ENCODE data around the gene ABLIM1. TPM values are rescaled to one million over a fixed set of nuclear protein-coding genes. Genes with fewer than 3 reads are reported as not detected.

The ABLIM1 gene
- polyA plus RNA-seq, 3 donors = 0.33 to 0.91 (median 0.57) TPM

- Histone ChIP-seq H3K36me3 (replicated peaks in 1 of 2; ENCODE audit: control insufficient read depth in 1 of 2, insufficient read depth in 2 of 2, low read length in 2 of 2) (no peaks in the 10 kb centered on the region), H4K20me1 (ENCODE audit: insufficient read depth, low read length) (no peaks in the 10 kb centered on the region), H3K4me3 (replicated peaks in 1 of 3; ENCODE audit: low read depth in 2 of 3, low read length in 3 of 3) (no peak overlapping the region), H3K4me2 (replicated peaks; ENCODE audit: extremely low read depth, low read length, poor library complexity, severe bottlenecking) (no peak overlapping the region), H3K79me2 (ENCODE audit: insufficient read depth, low read length) (no peaks in the 10 kb centered on the region), H3K9ac (ENCODE audit: insufficient read depth, low read length, poor library complexity, severe bottlenecking) (no peak overlapping the region), H3K4me1 (ENCODE audit: control insufficient read depth in 1 of 2, insufficient read depth in 2 of 2, low read length in 2 of 2) (no peaks in the 10 kb centered on the region), H3K9me3 (replicated peaks in 1 of 2; ENCODE audit: control insufficient read depth in 1 of 2, insufficient read depth in 1 of 2, low read length in 2 of 2) (no peaks in the 10 kb centered on the region), H2AFZ (ENCODE audit: insufficient read depth, low read depth, low read length, poor library complexity, severe bottlenecking) (no peak overlapping the region), H3K27ac (ENCODE audit: low read depth in 1 of 2, low read length in 2 of 2) (no peak overlapping the region), H3K27me3 (ENCODE audit: control insufficient read depth in 2 of 2, insufficient read depth in 2 of 2, low read length in 2 of 2) (no peaks in the 10 kb centered on the region)
- H3K36me3 Mint-ChIP-seq = no peaks in the 10 kb centered on the region
- no peak for DNase-seq
- no peaks in the 10 kb centered on the region for H3K4me1 Mint-ChIP-seq
- no peak overlapping the region for H3K27ac Mint-ChIP-seq
- H3K9me3 Mint-ChIP-seq = peaks cover 0 to 11% (median 1%) of the 10 kb centered on the region in 7 donors
- H3K27me3 Mint-ChIP-seq (ENCODE audit: low read depth in 3 of 3) = no peaks in the 10 kb centered on the region
- H3K4me3 Mint-ChIP-seq = no peak overlapping the region
- intact Hi-C loops (cut with micrococcal nuclease) = no loop called here
- TF ChIP-seq, protein P1, sequence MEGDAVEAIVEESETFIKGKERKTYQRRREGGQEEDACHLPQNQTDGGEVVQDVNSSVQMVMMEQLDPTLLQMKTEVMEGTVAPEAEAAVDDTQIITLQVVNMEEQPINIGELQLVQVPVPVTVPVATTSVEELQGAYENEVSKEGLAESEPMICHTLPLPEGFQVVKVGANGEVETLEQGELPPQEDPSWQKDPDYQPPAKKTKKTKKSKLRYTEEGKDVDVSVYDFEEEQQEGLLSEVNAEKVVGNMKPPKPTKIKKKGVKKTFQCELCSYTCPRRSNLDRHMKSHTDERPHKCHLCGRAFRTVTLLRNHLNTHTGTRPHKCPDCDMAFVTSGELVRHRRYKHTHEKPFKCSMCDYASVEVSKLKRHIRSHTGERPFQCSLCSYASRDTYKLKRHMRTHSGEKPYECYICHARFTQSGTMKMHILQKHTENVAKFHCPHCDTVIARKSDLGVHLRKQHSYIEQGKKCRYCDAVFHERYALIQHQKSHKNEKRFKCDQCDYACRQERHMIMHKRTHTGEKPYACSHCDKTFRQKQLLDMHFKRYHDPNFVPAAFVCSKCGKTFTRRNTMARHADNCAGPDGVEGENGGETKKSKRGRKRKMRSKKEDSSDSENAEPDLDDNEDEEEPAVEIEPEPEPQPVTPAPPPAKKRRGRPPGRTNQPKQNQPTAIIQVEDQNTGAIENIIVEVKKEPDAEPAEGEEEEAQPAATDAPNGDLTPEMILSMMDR (IDR thresholded peaks at IDR 0.05) = no peak
- 90% methylated on average over 2 of the region's 2 CpGs for WGBS (ENCODE audit: insufficient coverage)
Measured at GRCh38 chr10:114576132-114576487, 82.0 kb downstream of the ABLIM1 start.

DNA sequence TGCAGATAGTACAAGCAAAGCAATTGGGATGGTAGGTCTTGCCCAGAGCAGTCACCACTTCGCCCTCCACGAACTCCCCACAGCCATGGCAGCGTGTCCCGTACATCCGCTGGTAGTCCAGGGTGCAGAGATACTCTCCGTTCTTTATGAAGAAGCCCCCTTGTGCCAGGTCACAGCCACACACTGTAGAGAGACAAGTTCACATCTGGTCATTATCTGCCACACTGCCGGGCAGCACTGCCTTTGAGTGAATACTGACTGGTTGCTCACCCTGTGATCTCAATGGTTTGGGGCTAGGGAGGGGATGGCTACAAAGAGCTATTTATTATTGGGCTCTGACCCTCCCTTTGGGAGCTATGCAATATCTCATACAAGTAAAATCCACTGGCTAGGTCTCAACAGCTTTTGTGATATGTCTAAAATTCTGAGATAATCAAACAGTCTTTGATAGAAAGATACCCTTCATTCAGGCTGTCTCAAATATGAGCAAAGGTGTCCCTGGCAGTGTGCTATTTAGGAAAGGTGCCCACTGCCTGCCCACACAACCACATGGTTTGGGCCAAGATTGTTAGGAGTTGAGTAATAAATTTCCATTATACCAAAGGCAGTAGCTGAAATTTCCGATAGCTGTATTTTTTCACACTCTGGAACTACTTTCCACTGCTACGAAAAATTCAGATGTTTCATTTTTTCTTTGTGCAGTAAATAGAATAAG lies 82.5 kb downstream of the ABLIM1 start:
- Histone ChIP-seq H3K9ac (ENCODE audit: insufficient read depth, low read length, poor library complexity, severe bottlenecking) (no peak overlapping the region), H3K27me3 (ENCODE audit: control insufficient read depth in 2 of 2, insufficient read depth in 2 of 2, low read length in 2 of 2) (no peaks in the 10 kb centered on the region), H3K4me1 (ENCODE audit: control insufficient read depth in 1 of 2, insufficient read depth in 2 of 2, low read length in 2 of 2) (no peaks in the 10 kb centered on the region), H3K27ac (ENCODE audit: low read depth in 1 of 2, low read length in 2 of 2) (no peak overlapping the region), H3K4me3 (replicated peaks in 1 of 3; ENCODE audit: low read depth in 2 of 3, low read length in 3 of 3) (no peak overlapping the region), H3K9me3 (replicated peaks in 1 of 2; ENCODE audit: control insufficient read depth in 1 of 2, insufficient read depth in 1 of 2, low read length in 2 of 2) (no peaks in the 10 kb centered on the region), H4K20me1 (ENCODE audit: insufficient read depth, low read length) (no peaks in the 10 kb centered on the region), H2AFZ (ENCODE audit: insufficient read depth, low read depth, low read length, poor library complexity, severe bottlenecking) (no peak overlapping the region), H3K4me2 (replicated peaks; ENCODE audit: extremely low read depth, low read length, poor library complexity, severe bottlenecking) (no peak overlapping the region), H3K36me3 (replicated peaks in 1 of 2; ENCODE audit: control insufficient read depth in 1 of 2, insufficient read depth in 2 of 2, low read length in 2 of 2) (no peaks in the 10 kb centered on the region), H3K79me2 (ENCODE audit: insufficient read depth, low read length) (no peaks in the 10 kb centered on the region)
- WGBS (ENCODE audit: insufficient coverage) = 94% methylated on average over 6 of the region's 9 CpGs
- intact Hi-C loops (cut with micrococcal nuclease) = no loop called here
- Mint-ChIP-seq H3K27me3 (ENCODE audit: low read depth in 3 of 3) (no peaks in the 10 kb centered on the region), H3K4me1 (no peaks in the 10 kb centered on the region), H3K9me3 (peaks cover 0 to 11% (median 0%) of the 10 kb centered on the region in 7 donors), H3K36me3 (no peaks in the 10 kb centered on the region), H3K4me3 (no peak overlapping the region), H3K27ac (no peak overlapping the region)
- no peak for DNase-seq
- TF ChIP-seq, protein P1 (IDR thresholded peaks at IDR 0.05) = no peak

Measured in CD14-positive monocyte (primary cell).